ENCODE measurements around the gene MAGI2. TPM values are rescaled to one million over a fixed set of nuclear protein-coding genes. Genes with fewer than 3 reads are reported as not detected.
"Not testable (repeated sequence)": the region's sequence is repeated elsewhere in the genome, so short reads cannot be mapped to it uniquely, and the experiment has no call there.

The MAGI2 gene
- total RNA-seq, 1 donor = 0.42 TPM

DNA sequence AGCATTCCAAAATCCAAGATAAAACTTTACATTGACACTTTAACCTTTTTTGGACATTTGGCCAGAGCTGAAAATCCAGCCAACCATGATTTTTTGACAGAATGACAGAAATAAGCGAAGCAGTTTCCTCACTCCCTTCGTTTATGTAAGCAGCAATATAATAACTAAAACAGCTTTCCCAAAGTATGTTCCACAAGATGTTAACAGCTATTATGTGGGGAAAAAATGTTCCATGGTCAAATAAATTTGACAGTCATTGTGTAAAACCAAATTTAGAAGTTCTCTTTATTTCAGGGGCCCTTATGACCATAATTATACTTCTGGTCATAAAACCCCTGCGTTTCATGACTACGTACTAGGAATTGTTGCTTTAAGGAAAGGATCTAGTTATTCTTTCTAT lies 416.5 kb downstream of the MAGI2 start:
- Histone ChIP-seq H3K4me1 (ENCODE audit: insufficient read depth, low read length) (no peaks in the 10 kb centered on the region), H3K4me3 (ENCODE audit: low read length) (no peak overlapping the region), H3K27me3 (ENCODE audit: insufficient read depth, low read length) (no peaks in the 10 kb centered on the region), H3K9me3 (ENCODE audit: low read depth, low read length) (peaks cover 6% of the 10 kb centered on the region)

- H3K27me3 ChIP-seq (ENCODE audit: insufficient read depth, low read length) = no peaks in the 10 kb centered on the region
- H3K4me1 ChIP-seq (ENCODE audit: insufficient read depth, low read length) = no peaks in the 10 kb centered on the region
- H3K9me3 ChIP-seq (ENCODE audit: low read depth, low read length) = peaks cover 6% of the 10 kb centered on the region
- no peak overlapping the region for H3K4me3 ChIP-seq (ENCODE audit: low read length)
These were observed 417.1 kb downstream of the MAGI2 start for GRCh38 chr7:79036356-79036755.

DNA sequence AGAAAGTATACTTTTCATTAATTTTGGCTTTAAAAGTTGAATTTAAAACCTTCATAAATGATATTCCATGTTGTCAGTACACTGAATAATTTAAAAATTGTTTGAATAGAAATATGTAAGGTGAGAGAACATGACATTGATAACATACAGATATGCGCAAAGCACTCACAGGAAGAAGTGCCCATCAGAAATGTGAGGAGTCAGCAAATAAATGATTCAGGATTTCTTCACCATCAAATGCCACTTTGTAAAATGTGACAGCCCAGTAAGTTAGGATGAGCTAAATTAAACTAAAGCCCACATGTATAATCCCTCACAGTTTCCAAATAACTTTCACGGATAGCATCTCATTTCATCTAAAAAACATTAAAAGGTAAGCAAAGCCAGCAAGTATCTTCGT lies 417.6 kb downstream of the MAGI2 start:
- Histone ChIP-seq H3K4me3 (ENCODE audit: low read length) (no peak overlapping the region), H3K4me1 (ENCODE audit: insufficient read depth, low read length) (no peaks in the 10 kb centered on the region), H3K27me3 (ENCODE audit: insufficient read depth, low read length) (no peaks in the 10 kb centered on the region), H3K9me3 (ENCODE audit: low read depth, low read length) (peaks cover 6% of the 10 kb centered on the region)

GRCh38 chr7:79034730-79035129 lies 418.7 kb downstream of the MAGI2 start:
- Histone ChIP-seq H3K9me3 (ENCODE audit: low read depth, low read length) (peaks cover 6% of the 10 kb centered on the region), H3K4me1 (ENCODE audit: insufficient read depth, low read length) (no peaks in the 10 kb centered on the region), H3K27me3 (ENCODE audit: insufficient read depth, low read length) (no peaks in the 10 kb centered on the region), H3K4me3 (ENCODE audit: low read length) (no peak overlapping the region)

DNA sequence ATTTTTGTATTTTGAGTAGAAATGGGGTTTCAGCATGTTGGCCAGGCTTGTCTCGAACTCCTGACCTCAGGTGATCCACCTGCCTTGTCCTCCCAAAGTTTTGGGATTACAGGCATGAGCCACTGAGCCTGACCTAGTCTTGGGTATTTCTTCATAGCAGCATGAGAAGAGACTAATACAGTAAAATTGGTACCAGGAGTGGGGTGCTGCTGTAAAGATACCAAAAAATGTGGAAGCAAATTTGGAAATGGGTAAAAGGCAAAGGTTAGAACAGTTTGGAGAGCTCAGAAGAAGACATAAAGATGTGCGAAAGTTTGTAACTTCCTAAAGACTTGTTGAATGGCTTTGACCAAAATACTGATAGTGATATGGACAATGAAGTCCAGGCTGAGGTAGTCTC lies 433.8 kb downstream of the MAGI2 start:
- H3K9me3 ChIP-seq (ENCODE audit: low read depth, low read length); H3K4me3 ChIP-seq (ENCODE audit: low read length); H3K27me3 ChIP-seq (ENCODE audit: insufficient read depth, low read length): not testable (repeated sequence)

GRCh38 chr7:79011921-79012320 lies 441.5 kb downstream of the MAGI2 start:
- Histone ChIP-seq H3K4me1 (ENCODE audit: insufficient read depth, low read length) (no peaks in the 10 kb centered on the region), H3K4me3 (ENCODE audit: low read length) (no peak overlapping the region), H3K27me3 (ENCODE audit: insufficient read depth, low read length) (no peaks in the 10 kb centered on the region)

More for the DNA sequence above, 433.8 kb downstream of the MAGI2 start:
- not testable (repeated sequence) for H3K4me1 ChIP-seq (ENCODE audit: insufficient read depth, low read length)

DNA sequence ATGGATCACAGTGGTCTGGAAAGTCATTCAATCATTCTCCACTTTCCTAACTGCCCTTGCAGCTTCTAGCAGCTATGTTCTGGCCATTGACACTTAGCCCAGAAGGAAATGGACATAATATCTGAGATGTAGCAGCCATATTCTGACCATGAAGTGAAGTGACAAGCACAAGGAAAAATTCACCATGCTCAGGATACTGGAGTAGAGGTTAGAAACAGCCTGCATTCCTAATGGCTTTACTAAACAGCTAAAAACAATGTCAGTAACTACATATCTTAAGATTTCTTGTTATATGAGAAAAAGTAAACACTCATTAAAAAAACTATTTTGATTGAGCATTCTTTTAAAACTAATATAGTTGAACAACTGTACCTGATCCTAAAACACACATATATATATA lies 443.8 kb downstream of the MAGI2 start:
- H3K27me3 ChIP-seq (ENCODE audit: insufficient read depth, low read length) = no peaks in the 10 kb centered on the region
- H3K4me1 ChIP-seq (ENCODE audit: insufficient read depth, low read length) = no peaks in the 10 kb centered on the region
- no peak overlapping the region for H3K4me3 ChIP-seq (ENCODE audit: low read length)
- no peaks in the 10 kb centered on the region for H3K9me3 ChIP-seq (ENCODE audit: low read depth, low read length)

More at GRCh38 chr7:79011921-79012320, 441.5 kb downstream of the MAGI2 start:
- no peaks in the 10 kb centered on the region for H3K9me3 ChIP-seq (ENCODE audit: low read depth, low read length)

DNA sequence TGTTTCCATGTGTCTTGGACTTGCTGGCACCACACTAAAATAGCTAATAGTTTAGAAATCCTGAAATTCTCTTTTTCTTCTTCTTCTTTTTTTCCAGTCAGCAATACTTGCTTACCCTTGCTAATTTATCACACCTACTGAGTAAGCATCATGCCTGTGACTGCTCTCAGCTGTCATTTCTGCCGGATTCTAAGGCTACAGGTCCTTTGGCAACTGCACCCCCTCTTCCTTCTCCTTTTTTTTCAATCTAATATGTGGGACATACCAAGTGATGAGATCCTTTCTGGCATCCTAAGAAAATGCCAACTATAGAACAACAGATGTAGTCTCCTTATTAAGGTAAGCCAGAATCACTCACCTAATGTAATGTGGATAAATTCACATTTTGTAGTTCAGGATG lies 444.7 kb downstream of the MAGI2 start:
- Histone ChIP-seq H3K4me1 (ENCODE audit: insufficient read depth, low read length) (no peaks in the 10 kb centered on the region), H3K9me3 (ENCODE audit: low read depth, low read length) (no peaks in the 10 kb centered on the region), H3K4me3 (ENCODE audit: low read length) (no peak overlapping the region), H3K27me3 (ENCODE audit: insufficient read depth, low read length) (no peaks in the 10 kb centered on the region)

DNA sequence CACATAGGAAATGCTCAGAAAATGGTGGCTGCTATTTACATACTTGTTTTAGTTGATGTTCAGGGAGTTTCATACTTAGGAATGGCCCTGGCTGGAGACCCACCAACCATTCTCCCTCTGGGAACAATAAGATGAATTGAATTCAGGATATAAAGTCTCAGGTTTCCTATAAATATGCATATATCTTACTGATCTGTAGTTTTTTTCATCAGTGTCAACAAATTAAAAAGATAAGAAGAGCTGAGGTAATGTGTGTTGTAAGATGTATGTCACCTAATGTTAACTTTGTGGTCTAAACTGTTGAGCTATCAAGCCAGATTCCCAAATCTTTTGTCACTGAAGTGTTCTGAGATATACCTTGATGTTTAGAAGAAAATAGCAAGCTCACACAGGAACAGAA lies 457.5 kb downstream of the MAGI2 start:
- Histone ChIP-seq H3K4me3 (ENCODE audit: low read length) (no peak overlapping the region), H3K9me3 (ENCODE audit: low read depth, low read length) (no peaks in the 10 kb centered on the region), H3K4me1 (ENCODE audit: insufficient read depth, low read length) (no peaks in the 10 kb centered on the region), H3K27me3 (ENCODE audit: insufficient read depth, low read length) (no peaks in the 10 kb centered on the region)

GRCh38 chr7:78993341-78993740 lies 460.1 kb downstream of the MAGI2 start:
- no peaks in the 10 kb centered on the region for H3K27me3 ChIP-seq (ENCODE audit: insufficient read depth, low read length)
- no peaks in the 10 kb centered on the region for H3K4me1 ChIP-seq (ENCODE audit: insufficient read depth, low read length)
- H3K9me3 ChIP-seq (ENCODE audit: low read depth, low read length) = peaks cover 7% of the 10 kb centered on the region
- H3K4me3 ChIP-seq (ENCODE audit: low read length) = no peak overlapping the region

DNA sequence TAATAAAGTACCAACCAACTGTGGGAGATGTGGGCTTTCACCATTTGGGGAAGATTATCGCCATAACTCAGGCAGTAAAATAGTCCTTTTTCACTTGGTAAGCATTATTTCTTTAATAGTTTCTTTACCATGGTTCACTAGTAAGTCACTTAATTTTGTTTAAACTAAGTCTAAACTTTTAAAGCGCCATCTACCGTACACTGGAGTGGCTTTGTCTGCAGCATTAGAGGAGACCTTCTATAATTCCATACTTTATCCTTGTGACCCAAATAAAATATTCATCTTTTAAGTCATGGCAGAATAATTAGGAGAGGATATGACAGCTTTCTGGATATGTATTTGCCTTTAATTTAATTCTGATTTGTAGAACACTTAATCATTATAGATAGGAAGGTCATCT lies 468.0 kb downstream of the MAGI2 start:
- Histone ChIP-seq H3K4me3 (ENCODE audit: low read length) (no peak overlapping the region), H3K4me1 (ENCODE audit: insufficient read depth, low read length) (no peaks in the 10 kb centered on the region), H3K9me3 (ENCODE audit: low read depth, low read length) (peaks cover 7% of the 10 kb centered on the region), H3K27me3 (ENCODE audit: insufficient read depth, low read length) (no peaks in the 10 kb centered on the region)

DNA sequence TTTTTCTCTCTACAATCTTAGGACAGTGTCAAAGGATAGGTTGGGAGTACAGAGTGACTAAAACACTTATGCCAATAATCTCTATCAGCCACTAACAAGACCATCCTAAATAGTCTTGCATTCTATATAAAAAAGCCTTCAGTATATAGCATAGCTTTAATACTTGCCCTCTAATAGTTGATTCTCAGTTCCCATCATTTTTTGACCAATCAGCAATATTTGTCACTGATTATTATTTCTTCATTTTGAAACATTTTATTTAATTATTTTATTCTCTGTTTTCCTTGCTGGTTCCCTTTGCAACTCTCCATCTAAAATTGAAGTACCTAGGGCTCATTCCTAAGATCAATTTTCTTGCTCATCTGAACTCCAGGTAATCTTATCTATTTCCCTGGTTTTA lies 470.0 kb downstream of the MAGI2 start:
- H3K4me1 ChIP-seq (ENCODE audit: insufficient read depth, low read length) = no peaks in the 10 kb centered on the region
- H3K27me3 ChIP-seq (ENCODE audit: insufficient read depth, low read length) = no peaks in the 10 kb centered on the region
- no peak overlapping the region for H3K4me3 ChIP-seq (ENCODE audit: low read length)
- H3K9me3 ChIP-seq (ENCODE audit: low read depth, low read length) = peaks cover 1% of the 10 kb centered on the region

GRCh38 chr7:78970440-78970916 lies 483.0 kb downstream of the MAGI2 start:
- H3K4me3 ChIP-seq (ENCODE audit: low read length) = no peak overlapping the region
- H3K9me3 ChIP-seq (ENCODE audit: low read depth, low read length) = no peaks in the 10 kb centered on the region
- H3K27me3 ChIP-seq (ENCODE audit: insufficient read depth, low read length) = no peaks in the 10 kb centered on the region
- H3K4me1 ChIP-seq (ENCODE audit: insufficient read depth, low read length) = no peaks in the 10 kb centered on the region

DNA sequence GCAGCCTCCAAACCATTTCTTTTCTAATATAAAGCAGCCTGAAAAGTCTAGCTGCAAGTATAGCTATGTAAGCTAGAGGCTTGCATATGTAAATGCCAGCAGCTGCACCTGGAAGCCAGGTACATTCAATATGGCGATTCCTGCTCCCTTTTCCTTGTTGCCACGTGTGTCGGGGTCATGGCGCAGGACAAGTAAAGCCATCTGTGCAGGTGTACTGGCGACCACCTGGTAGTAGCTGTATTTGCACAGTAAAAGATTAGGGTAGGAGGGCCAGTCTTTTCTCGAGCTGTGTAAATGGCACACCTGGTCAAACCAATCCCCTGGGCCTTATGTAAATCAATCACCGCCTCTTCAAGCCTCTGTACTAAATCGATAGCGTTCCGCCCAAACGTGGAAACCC lies 484.5 kb downstream of the MAGI2 start:
- no peaks in the 10 kb centered on the region for H3K27me3 ChIP-seq (ENCODE audit: insufficient read depth, low read length)
- no peak overlapping the region for H3K4me3 ChIP-seq (ENCODE audit: low read length)
- no peaks in the 10 kb centered on the region for H3K9me3 ChIP-seq (ENCODE audit: low read depth, low read length)
- H3K4me1 ChIP-seq (ENCODE audit: insufficient read depth, low read length) = no peaks in the 10 kb centered on the region

DNA sequence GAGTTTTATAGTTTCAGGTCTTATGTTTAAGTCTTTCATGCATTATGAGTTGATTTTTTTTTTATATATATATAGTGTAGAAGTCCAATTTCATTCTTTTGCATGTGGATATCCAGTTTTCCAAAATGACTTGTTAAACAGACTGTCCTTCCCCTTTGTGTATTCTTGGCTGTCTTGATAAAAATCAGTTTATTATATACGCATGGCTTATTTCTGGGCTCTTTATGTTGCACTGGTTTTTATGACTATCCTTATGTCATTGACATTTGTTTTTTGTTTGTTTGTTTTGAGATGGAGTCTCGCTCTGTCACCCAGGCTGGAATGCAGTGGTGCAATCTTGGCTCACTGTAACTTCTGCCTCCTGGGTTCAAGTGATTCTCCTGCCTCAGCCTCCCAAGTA lies 485.9 kb downstream of the MAGI2 start:
- H3K4me1 ChIP-seq (ENCODE audit: insufficient read depth, low read length); H3K4me3 ChIP-seq (ENCODE audit: low read length); H3K27me3 ChIP-seq (ENCODE audit: insufficient read depth, low read length); H3K9me3 ChIP-seq (ENCODE audit: low read depth, low read length): not testable (repeated sequence)

DNA sequence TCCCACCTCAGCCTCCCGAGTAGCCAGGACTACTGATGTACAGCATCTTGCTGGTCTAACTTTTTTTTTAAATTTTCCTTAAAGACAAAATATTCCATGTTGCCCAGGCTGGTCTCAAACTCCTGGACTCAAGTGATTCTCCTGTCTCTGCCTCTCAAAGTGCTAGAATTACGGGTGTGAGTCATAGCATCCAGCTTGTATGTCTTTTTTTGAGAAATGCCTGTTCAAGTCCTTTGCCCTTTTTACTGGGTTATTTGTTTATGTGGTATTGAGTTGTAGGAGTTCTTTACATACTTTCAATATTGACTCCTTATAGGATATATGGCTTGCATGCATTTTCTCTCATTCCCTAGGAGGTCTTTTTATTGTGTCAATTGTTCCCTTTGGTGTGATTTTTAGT lies 486.4 kb downstream of the MAGI2 start:
- Histone ChIP-seq H3K9me3 (ENCODE audit: low read depth, low read length) (no peaks in the 10 kb centered on the region), H3K4me3 (ENCODE audit: low read length) (no peak overlapping the region), H3K27me3 (ENCODE audit: insufficient read depth, low read length) (no peaks in the 10 kb centered on the region), H3K4me1 (ENCODE audit: insufficient read depth, low read length) (no peaks in the 10 kb centered on the region)

DNA sequence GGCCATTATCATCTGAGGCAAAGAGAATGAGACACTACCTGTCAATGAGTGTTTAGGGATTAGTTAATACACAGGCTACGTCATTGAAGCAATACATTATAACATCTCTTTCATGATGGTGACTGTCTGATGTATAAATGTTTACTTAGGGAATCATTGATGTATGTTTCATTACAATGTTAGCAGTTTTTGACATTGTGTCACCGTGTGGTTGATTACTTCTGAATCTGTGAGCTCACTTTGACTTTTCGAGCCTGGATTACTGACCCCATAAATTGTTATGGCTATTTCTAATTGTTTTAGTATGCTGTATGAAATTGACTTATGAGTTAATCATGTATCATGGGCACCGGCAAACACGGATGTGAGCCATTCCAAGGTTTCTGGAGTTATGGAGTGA lies 494.0 kb downstream of the MAGI2 start:
- Histone ChIP-seq H3K4me1 (ENCODE audit: insufficient read depth, low read length) (no peaks in the 10 kb centered on the region), H3K27me3 (ENCODE audit: insufficient read depth, low read length) (no peaks in the 10 kb centered on the region), H3K9me3 (ENCODE audit: low read depth, low read length) (no peaks in the 10 kb centered on the region)

More for the DNA sequence above, 494.0 kb downstream of the MAGI2 start:
- H3K4me3 ChIP-seq (ENCODE audit: low read length) = no peak overlapping the region
